GM19328 (cell line): ENCODE measurements around the gene PARL.

ENCODE experiments used
- ATAC-seq: cut with Tn5 transposase; IDR thresholded peaks from one replicate; pipeline ENCODE4 v1.9.1; 2021; ENCODE audit warnings: mild to moderate bottlenecking, moderate library complexity; ENCODE audit not compliant: unreplicated experiment

Gene PARL

DNA sequence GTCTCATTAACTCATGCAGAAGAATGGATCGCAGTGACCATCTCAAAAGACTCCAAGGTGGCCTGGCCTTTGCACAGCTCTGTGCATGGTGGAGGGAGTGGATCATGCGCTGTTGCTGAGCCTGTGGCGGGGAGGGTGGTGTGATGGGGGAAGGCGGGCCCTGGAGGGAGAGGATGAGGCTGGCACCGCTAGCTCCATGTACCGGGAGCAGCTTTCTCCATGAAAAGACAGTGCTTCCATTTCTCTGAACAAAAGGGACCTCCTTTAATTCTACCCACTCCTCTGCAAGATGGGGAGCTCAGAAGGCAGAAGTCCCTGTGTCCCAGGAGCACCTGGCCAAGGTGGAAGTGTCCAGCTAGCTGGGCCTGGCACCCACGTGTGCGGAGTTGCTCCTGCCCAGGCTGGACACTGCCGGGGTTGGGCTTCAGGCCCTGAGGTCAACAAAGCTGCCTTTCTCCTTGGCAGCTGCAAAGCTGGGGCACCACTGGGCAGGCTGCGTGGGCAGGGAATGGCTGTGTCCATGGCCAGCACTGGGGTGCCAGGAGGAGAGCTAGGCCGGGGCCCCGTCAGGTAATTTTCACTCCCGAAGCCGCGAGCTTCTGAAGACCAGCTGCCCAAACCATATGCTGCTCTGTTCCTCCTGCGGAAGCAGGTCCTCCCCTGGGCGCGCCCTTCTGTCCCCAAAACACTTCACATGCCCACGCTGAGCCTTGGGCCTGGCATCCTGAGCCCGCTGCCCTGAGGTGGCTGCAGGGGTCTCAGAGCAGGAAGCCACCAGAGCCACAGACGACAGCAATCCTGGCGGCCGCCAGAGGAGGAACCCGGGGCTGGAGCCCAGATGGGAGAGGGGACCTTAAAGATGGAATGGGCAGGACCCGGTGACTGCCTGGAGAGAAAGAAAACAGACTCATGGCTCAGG, 65.7 kb downstream of the PARL start:
- no peak for ATAC-seq

DNA sequence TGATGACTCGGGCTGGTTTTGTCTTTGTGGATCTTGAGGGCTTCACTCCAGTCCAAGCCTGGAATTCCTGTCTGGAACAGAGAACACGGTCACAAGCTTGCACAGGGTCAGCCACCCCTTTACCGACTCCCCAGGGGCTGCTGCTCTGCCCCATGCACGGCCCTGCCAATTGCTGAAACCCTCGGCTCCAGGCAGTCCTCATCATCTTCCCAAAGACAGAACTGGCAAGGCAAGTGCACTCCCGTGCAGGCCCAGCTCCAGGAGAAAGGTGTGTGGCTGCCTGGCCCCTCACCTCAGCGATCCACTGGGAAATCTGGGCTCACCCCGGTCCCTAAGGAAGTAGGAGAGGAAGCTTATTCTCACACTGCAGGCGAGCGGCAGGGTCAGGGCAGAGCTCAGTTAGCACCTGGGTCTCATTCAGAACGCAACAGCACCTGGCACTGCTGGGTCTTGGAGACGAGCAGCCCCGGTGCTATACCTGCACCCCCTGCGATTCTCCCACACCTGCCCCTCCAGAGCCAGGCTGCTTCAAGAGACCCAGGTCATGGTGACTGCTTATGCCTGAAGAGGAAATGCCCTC, 66.5 kb downstream of the PARL start:
- ATAC-seq: no peak

DNA sequence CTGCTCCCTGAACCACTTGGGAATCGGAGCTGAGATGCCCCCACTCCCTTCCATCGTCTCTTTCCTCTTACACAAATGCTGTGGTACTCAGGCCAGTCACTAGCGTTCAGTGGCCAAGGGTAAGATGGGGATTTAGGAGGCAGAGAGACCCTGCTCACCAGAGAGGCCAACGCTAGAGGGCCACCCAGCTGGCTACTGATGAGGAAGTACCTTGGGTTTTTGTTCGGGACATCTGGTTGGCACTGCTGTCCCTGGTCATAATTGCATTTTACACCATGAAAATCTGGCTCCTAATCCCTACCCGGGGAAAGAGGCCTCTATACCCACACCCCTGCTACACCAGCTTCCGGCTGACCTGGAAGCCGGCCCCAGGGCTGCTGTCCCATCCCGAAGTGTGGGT, 67.0 kb downstream of the PARL start:
- no peak for ATAC-seq

DNA sequence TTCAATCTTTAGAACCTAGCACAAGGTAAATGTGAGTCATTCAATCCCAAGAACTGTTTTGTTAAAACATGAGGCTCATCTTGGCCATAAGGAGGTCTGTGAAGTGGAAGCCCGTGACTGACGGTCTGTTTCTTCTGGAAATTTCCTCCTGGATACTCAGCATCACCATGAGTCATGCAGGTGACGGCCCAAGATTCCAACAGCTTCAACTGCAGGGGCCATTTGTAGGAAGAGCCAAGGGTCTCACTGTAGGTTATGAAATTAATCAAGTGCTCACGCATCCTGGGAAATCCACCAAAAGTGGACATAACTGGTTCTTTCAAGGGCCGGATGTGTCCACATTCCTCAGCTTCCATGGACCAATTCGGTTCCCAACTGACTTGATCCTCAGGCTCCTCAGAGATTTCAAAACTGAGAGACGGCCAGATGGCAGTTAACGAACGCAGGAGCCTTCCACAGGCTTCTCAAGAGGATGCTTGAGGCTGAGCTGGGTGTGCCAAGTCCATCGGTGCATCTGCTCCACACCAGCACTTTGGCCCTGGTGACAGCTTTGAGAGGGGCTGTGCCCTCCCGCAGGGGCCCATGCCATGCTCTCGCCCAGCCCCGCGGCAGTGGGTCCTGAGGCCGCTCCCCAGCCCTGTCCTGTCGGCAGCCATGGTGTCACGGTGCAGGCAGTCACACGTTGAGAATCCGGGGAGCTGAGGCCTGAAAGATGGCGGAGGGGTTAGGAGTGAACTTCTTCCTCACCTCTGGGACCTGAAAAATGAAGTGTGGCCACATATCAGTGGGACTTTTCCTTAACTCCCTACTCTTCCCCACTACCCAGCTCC, 67.8 kb downstream of the PARL start:
- ATAC-seq: no peak

DNA sequence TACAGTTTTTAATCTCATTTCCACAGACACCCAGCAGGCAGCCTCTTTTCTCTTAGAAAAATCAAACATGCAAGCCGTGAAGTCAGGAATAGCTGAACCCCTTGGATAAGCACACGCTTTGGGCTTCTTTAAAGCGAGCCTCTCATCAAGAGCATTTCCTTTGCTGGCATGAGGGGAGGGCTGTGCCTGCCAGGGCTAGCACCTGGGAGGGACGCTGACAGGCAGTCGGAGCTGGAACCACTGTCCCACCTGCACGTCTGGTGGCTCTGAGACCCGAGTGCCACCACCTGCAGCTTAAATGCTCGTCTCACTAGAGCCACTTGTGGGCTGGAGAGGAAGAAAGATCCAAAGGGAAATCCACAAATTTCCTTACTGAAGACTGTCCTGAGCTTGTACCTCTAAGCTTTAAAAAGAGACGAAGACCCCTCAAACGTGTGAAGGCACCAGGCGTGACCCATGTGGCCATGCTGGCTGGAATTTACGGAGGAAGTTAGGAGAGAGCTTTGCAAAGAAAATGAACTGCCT, 68.7 kb downstream of the PARL start:
- no peak for ATAC-seq

DNA sequence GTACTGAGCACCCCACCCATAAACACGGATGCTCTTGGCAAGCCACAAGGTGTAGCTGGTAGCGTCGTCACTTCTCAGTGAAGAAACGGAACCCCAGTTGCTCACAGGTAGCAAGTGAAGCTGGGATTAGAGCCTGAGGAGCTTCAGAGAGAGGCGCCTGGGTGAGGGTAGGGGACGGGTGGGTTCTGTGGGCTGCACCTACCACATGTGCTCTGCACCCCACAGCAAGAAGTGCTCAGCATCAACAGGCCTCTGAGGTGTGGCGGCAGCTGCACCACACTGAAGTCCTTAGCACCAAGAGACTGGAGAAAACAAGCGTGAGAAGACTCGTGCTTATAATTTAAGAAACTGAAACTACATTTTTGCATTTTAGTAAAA, 69.1 kb downstream of the PARL start:
- ATAC-seq: no peak

DNA sequence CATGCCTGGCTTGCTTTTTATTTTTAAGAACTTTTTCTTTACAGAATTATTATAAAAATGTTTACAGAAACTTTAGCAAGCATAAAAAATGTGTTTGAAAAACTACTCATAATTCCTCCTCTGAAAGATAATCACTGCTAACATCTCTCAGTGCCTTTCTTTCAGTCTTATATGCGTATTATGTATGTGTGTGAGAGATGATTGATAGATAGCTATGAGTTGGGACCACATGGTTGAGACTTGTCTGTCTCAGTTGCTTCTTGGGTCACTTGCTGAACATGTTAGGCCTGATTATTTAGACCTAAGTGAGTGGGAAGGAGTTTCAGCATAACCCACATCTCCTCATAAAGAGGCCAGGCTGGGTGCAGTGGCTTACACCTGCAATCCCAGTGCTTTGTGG, 70.4 kb downstream of the PARL start:
- ATAC-seq: no peak

DNA sequence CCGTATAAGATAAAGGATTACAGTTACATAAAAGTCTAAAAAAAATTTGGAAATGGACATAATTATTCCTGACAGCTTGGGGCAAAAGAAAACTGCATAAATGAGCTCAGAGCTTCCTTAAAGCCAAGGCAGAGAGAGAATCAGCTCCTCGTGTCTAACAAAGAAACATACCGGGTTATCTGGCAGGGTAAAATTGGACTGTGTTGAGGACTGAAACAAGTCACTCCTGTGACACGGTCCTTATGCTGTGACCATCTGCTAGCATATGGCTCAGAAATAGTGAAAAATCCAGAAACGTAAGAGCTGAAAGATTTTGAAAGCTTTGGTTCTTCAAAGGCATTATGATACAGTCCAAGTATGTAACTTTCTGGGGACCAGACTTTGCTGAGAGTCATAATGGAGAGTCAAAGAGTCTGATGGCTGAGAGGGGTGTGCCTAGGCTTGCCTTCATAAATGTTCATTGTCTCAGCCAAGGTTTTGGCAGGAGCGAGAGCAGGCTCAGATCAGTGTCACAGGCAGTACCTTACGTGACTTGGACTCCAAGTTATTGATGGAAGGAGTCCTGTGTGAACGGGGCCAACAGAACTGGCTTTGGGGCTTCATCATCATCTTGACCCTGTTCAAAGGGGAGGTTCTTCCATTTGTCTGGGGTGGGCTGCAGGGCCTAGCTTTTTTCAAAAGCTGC, 71.8 kb downstream of the PARL start:
- ATAC-seq: no peak

DNA sequence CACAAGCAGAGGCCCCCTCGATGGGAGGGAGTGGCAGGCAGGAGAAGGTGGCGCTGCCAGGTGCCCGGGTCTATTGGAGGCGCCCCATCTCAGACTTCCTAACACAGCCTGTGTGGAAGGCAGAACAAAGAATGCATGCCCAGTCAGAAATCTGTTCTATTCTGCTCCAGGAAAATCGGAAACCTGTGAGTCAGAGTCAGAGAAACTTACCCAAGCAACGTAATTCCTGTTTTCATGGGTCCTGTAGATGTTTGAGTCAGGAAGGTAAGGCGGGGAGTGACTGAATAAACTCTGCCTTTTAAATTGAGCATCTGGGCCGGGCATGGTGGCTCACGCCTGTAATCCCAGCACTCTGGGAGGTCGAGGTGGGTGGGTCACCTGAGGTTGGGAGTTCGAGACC, 73.0 kb downstream of the PARL start:
- ATAC-seq: no peak

DNA sequence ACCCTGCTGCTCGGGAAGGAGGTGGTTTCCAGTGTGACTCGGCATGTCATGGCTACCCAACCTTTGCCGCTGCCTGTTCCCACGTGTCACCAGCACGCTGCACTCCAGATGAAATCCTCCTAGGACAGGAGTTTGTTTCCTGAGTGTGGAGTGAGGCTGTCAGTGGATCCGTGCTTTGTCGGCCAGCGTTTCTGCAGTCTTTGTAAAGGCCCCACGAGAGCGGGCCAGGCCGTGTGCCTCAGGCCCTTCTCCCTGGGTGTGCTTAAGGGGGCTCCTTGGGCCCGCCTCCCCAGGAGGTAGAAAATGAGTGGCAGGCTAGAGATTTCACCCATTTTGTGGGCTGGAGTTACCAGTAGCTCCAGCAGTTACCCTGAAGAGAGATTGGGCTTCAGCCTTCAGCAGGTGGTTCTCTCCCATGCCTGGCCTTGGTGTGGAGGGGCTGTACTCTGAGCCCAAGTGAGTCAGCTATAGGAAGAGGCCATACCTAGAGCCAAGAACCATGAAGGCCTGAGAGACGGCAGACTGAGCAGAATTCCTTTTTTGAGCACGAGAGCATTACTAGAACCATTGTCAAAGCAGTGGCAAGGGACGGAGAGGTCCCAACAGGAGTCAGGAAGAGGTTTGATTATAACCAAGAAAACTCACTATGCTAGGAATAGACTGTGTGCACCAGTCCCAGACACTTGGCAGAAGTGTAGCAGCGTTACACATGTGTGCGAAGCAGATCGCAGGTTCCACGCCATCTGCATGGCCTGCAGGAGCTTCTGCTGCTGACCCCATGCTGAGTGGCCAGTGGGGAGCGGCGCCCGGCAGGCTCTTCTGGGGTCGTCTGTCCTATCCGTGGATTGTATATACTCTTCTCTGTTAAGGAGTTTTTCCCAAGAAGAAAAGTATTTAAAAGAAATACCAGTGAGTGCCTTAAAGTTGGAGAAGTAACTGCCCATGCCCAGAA, 73.8 kb downstream of the PARL start:
- no peak for ATAC-seq

DNA sequence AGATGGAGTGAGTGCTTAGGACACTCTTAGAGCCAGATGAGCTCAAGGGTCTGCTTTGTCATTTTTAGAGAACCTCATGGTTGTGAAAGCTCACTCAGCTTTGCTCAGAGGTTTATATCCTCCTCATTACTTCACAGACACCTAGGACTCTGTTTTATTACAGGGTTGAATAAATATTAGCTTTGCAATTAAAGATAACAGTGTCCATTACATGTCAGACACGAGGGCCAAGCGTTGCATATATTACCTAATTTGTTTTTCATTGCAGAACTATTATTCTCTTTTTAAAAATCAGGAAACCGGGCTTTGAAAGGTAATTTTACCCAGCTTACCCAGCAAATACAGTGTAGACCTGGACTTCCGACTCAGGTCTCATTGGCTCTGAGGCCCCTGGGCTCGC, 75.4 kb downstream of the PARL start:
- no peak for ATAC-seq

DNA sequence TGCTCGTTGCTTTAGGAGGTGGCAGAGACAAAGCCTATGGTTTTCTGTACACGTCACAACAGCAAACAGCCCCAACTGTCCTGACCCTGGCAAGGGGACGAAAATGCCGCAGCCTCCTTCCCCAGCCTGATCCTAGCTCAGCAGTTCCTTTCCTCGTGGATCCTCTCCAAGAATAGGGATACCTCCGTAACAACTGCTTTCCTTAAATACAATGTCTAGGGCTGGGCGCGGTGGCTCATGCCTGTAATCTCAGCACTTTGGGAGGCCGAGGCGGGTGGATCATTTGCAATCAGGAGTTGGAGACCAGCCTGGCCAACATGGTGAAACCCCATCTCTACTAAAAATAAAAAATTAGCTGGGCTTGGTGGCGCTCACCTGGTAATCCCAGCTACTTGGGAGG, 76.3 kb downstream of the PARL start:
- ATAC-seq: no peak

DNA sequence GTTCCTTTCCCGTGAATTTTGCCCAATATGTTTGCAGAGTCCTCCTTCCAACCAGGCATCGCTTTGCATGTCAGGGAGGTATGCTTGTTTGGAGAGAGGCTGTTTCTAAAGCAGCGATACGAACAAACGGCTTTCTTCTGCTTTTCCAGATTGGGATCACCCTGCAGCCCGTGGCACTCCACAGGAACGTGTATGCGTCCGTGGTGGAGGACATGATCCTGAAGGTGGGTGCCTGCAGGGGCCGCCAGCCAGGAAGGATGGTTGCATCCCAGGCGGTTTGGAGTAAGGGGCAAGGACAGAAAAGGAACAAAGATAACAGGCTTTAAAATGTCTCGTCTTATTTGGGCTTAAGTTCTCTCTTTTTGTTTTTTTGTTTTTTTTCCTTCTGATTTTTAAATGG, 76.8 kb downstream of the PARL start:
- ATAC-seq: no peak

DNA sequence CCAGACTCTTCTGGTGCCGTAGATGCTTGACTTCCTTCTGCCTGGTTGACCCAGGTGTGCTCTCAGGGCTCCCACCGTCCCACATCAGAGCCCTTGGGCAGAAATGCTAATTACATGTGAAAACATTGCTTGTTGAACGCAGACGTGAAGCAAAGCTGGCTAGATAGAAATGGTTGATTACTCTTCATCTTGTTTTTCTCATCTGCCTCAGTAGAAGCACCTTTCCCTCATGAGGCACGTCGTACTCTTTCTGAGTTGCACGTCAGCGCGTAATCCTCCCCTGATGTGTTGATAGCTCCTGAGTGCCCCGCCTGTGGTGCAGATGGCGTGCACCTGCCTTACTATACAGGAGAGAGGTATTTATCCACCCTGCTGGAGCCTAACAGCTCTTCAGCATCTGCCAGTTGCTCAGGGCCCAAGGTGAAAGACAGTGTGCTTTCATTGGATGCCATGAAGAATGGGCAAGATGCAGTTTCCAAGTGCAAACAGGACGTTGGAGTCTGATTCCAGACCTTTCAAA, 77.4 kb downstream of the PARL start:
- ATAC-seq: no peak

DNA sequence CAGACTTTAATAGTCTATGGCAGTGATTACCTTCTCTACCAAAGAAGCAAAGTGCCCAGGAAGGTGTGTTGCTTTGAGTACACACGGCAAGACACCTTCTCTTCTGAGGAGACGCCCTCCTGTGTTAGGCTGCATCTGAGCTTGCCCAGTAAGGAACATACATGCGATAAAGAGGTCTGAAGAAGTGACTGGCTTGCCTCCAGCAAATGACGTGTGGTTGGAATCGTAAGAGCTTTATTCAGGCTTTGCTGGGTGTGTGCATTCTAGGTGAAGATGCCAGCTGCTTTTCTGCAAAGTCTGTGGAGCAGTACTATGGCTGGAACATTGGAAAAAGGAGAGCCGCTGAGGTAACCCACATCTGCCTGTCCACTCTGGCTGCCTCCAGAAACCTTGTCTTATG, 81.7 kb downstream of the PARL start:
- no peak for ATAC-seq

DNA sequence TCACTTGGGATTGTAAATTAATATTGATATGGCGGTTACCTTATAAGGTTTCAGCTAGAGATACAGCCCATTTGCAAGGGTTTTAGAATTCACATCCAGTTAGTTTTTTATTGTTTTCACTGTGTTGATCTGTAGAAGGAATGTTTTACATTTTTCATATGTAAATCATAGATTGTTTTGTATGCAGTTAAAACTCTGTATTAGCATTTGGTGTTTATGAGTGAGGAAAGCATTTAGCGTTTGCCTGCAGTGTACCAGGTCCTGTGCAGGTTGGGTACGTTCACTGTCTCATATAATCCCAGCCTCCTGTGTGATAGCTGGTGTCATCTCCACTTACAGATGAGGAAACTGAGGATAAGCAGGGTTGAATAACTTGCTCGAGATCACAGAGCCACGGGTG, 83.1 kb downstream of the PARL start:
- no peak for ATAC-seq

DNA sequence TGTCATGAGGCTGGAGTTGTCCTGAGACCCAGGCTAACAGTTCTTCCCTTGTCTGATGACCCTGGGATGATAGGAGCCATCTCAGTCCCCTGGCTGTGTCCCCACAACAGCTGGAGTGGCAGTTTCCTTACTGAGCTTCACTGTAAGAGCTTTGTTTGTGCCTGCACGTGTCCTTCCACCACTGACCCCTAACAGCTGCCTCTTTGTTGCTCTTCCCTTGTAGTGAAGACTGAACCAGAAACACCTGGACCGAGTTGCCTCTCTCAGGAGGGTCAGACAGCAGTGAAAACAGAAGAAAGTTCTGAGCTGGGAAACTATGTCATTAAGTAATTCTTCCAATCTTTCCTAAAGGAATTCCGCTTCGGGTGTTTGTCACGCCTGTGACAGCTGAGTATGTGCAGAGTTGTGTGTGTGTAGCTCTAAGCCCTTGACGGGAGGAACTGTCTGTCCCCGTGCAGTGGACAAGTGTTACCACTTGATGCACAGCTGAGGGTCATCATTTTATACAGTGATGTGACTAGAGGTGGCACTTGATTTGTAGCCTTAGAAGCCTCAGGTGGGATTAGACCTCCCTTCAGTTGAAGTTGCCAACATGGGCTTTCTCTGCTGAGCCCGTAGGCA, 84.3 kb downstream of the PARL start:
- ATAC-seq: no peak

DNA sequence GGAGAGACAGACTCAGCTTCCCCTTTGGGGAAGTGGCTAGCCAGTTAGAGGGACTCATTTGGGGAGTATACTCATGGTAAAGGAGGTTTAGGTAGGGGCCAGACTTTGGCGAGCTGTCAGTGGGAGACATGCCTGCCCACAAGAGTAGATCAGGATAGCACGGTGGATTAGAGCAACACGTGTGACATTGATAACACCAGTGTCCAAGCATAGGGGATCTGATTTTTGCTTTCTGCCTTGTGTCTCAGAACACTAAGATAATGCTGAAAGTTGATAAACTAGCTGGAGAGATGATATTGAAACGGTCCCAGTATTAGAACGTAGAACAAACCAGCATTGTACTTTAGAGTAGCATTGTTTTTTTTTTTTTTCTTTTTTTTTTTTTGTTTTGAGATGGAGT, 85.2 kb downstream of the PARL start:
- ATAC-seq: no peak

DNA sequence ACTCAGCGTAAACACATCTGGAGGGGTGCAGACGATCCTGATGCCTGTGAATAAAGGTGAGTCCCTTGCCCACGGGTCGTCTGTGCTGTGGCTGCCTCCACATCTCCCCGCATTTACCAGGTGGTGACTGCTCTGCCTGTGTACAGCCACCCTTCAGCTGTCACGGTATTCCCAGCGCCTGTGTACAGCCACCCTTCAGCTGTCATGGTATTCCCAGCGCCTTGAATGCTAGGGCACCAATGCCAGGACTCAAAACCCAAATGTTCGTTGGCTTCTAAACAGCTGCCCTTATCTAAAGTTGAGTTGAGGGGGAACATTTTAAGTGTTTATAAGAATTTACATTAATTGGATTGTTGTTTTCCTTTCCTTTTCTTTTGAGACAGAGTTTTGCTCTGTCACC, 86.7 kb downstream of the PARL start:
- no peak for ATAC-seq
